LNCAP (cell line): ENCODE data around the gene AKAP8.

ENCODE experiments used
- CTCF ChIP-seq: fragments of 450-650 bp; IDR thresholded peaks from 2 replicates; pipeline ENCODE4 v1.5.1; 2017; ENCODE audit warnings: mild to moderate bottlenecking

Gene AKAP8

DNA sequence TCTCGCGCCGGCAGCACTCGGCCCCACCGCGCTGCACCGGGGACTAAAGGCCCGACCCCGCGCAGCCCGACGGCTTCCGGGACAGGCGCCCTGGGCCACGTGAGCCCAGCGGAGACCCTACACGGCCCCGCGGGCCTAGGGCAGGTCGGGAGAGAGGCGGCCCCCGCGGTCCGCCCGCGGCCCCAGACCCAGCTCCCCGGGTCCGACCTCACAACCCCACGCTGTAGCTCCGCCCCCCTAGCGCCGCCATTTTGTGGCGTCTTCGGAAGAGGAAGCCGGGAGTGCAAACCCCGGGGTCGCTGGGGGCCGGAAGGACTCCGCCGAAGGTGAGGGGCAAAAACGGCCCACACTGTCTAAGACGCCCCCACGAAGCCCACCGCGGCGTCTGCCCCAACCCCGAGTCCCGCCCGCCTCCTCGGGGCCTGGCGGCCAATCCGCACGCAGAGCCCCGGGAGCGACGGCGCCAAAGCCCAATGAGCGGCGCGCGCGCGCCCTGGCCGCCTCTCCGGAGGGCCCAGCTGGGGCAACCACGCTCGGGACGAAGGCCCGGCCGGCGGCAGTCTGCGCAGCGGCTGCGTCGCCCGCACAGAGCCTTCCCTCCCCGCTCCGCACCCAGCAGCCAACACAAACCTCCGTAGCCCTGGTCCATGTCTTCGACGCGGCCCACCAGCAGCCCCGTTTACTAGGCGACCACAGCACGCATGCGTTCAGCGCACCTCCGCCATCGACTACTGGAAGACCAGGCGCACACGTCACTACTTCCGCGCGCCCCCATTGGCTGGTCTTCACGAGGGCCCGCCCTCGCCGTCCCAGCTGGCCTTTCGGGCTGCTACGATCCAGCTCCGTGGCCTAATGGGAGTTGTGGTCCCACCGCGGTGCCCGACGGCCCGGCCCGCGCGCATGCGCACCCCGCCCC lies at the start of gene AKAP8:
TSS of gene AKAP8 (minus strand) at position 705 of the 916 bp plus-strand sequence. CDS start at position 649, 56 bp downstream.
- TF ChIP-seq CTCF, result no peak

- no peak for TF ChIP-seq CTCF
These were observed 48.4 kb upstream of the AKAP8 start for GRCh38 chr19:15427991-15428471.

GRCh38 chr19:15427350-15427700 lies 47.7 kb upstream of the AKAP8 start:
- TF ChIP-seq CTCF, result no peak

- no peak for TF ChIP-seq CTCF
These were observed 47.1 kb upstream of the AKAP8 start for GRCh38 chr19:15426485-15427349.

DNA sequence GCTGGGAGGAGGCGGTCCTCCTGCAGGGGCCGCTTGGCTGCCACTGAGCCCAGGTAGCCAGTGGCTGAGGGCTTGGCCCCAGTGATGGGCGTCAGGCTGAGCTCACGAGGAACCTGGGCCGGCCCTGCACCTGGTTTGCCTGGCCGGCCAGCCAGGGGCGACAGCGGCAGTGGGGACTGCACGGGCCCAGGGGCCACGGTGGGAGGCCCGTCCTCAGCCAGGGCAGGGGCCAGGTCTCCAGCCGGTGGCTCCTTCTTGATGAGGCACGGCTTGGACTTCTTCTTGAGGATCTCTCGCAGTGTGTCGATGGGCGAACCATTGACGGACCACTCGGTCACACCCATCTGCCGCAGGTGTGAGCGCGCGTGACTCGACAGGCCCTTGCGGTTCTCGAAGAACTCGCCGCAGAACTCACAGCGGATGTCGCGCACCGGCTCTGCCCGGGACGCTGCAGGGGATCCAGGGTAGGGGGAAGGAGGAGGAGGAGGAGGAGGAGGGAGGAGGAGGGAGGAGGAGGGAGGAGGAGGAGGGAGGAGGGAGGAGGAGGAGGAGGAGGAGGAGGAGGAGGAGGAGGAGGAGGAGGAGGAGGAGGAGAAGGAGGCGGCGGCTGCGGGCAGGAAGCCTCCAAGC lies 45.8 kb upstream of the AKAP8 start:
- TF ChIP-seq CTCF, result no peak

GRCh38 chr19:15424692-15425272 lies 45.2 kb upstream of the AKAP8 start:
- no peak for TF ChIP-seq CTCF

DNA sequence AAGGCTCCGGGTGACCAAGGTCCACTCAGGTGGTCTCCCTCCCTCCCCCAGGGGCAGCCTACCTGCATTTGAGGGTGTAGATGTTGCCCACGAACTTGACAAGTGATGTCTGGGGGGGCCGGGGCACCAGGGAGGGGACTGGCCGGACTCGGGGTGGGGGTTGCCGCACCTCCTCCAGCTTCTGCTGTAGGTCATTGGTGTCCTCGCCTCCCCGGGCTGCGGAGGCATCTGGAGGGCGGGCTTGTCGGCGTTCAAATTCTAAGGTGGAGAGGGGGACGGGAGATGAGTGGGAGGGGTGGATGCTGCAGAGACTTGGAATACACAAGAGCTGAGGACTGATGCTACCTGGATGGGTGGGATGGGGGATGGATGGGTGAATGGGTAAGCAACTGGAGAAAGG lies 44.5 kb upstream of the AKAP8 start:
- no peak for TF ChIP-seq CTCF
